OCI-LY7 (cell line): ENCODE data around the gene PEX5L. TPM values are rescaled to one million over a fixed set of nuclear protein-coding genes. Genes with fewer than 3 reads are reported as not detected.
A peak's percentile ranks its signal among the peaks of the same experiment; 100 is the strongest.

ENCODE experiments used
- BruUV-seq: library from RNA; stranded (reverse); fragments of 400-500 nt; replicated peaks from 2 replicates; lab custom pipeline; 2021; lab: Mats Ljungman, UMichigan
- CTCF ChIA-PET: fragments of 300-600 bp; sonication (Branson Sonifier 250); formaldehyde crosslinking; loops from one replicate; lab custom pipeline; 2022; ENCODE audit warnings: antibody characterized with exemption; ENCODE audit not compliant: unreplicated experiment; lab: Charles Lee
- POLR2A ChIA-PET: fragments of 300-600 bp; sonication (Branson Sonifier 250); formaldehyde crosslinking; loops from one replicate; lab custom pipeline; 2022; ENCODE audit warnings: antibody characterized with exemption; lab: Charles Lee
- DNase-seq: peaks from one replicate; pipeline ENCODE4 v3.0.0-alpha.2; 2015; ENCODE audit warnings: low spot score
- H2AFZ ChIP-seq: fragments of 200-600 bp; sonication (generic), shearing (Covaris generic); 2 replicates; pipeline ENCODE4 v1.6.1; 2014; ENCODE audit warnings: mild to moderate bottlenecking, antibody characterized with exemption, low read length, moderate library complexity
- H3K27ac ChIP-seq: fragments of 200-600 bp; sonication (generic); 2 replicates; pipeline ENCODE4 v1.5.1; 2014; ENCODE audit warnings: mixed run types, low read depth, mild to moderate bottlenecking, moderate library complexity, low read length, inconsistent platforms; ENCODE audit not compliant: poor library complexity, severe bottlenecking
- H3K36me3 ChIP-seq: fragments of 200-600 bp; sonication (generic); 2 replicates; pipeline ENCODE4 v1.6.1; 2014; ENCODE audit warnings: mild to moderate bottlenecking, antibody characterized with exemption, low read length, moderate library complexity, mixed read lengths; ENCODE audit not compliant: insufficient read depth
- H3K4me1 ChIP-seq: fragments of 200-600 bp; sonication (generic); 2 replicates; pipeline ENCODE4 v1.5.1; 2014; ENCODE audit warnings: mild to moderate bottlenecking, low read length; ENCODE audit not compliant: insufficient read depth, poor library complexity, severe bottlenecking
- H3K4me2 ChIP-seq: fragments of 200-600 bp; sonication (generic); 2 replicates; pipeline ENCODE4 v1.6.1; 2014; ENCODE audit warnings: mild to moderate bottlenecking, low read length
- H3K4me3 ChIP-seq: fragments of 200-600 bp; sonication (generic); 2 replicates; pipeline ENCODE4 v1.5.1; 2014; ENCODE audit warnings: mild to moderate bottlenecking, low read depth, low read length; ENCODE audit not compliant: poor library complexity, severe bottlenecking
- H3K79me2 ChIP-seq: fragments of 200-600 bp; sonication (generic); 2 replicates; pipeline ENCODE4 v1.6.1; 2016; ENCODE audit warnings: low read depth, mild to moderate bottlenecking, low read length, moderate library complexity, mixed read lengths; ENCODE audit not compliant: insufficient read depth
- H3K9me2 ChIP-seq: fragments of 200-600 bp; sonication (generic); 2 replicates; pipeline ENCODE4 v1.6.1; 2016; ENCODE audit warnings: mild to moderate bottlenecking, low read length, mixed read lengths; ENCODE audit not compliant: insufficient read depth
- H3K9me3 ChIP-seq: fragments of 200-600 bp; sonication (generic); 2 replicates; pipeline ENCODE4 v1.6.1; 2014; ENCODE audit warnings: mild to moderate bottlenecking, mixed run types, low read length, mixed read lengths
- H4K20me1 ChIP-seq: fragments of 200-600 bp; sonication (generic); 2 replicates; pipeline ENCODE4 v1.6.1; 2014; ENCODE audit warnings: mild to moderate bottlenecking, antibody characterized with exemption, low read length, moderate library complexity, mixed read lengths; ENCODE audit not compliant: insufficient read depth
- EZH2phosphoT487 ChIP-seq: fragments of 200-600 bp; sonication (generic); IDR thresholded peaks from 2 replicates; pipeline ENCODE4 v1.6.1; 2018; ENCODE audit warnings: low read depth, borderline replicate concordance, mild to moderate bottlenecking, mixed run types, antibody characterized with exemption, low read length, moderate library complexity, mixed read lengths
- intact Hi-C: fragments of 100-400 bp; cut with micrococcal nuclease; formaldehyde crosslinking; loops from one replicate; pipeline ENCODE4 v1.10.0; 2022; ENCODE audit not compliant: unreplicated experiment
- total RNA-seq, 2 experiments: library from RNA; depleted of rRNA in 1 of 2; stranded (reverse); fragments of >200 nt in 1 of 2; shearing (Covaris generic) in 1 of 2; gene quantifications; 2 replicates each; pipeline ENCODE4 v1.2.3, GENCODE V29; 2014 to 2022
- TF ChIP-seq, protein P1 (sequence below): fragments of 200-600 bp; sonication (generic); conservative IDR thresholded peaks from 2 replicates; pipeline ENCODE4 v1.5.1; 2014; ENCODE audit warnings: mild to moderate bottlenecking, antibody characterized with exemption, low read length, moderate library complexity, mixed read lengths

The PEX5L gene
- total RNA-seq, 2 experiments from 2014 or later, result not detected

DNA sequence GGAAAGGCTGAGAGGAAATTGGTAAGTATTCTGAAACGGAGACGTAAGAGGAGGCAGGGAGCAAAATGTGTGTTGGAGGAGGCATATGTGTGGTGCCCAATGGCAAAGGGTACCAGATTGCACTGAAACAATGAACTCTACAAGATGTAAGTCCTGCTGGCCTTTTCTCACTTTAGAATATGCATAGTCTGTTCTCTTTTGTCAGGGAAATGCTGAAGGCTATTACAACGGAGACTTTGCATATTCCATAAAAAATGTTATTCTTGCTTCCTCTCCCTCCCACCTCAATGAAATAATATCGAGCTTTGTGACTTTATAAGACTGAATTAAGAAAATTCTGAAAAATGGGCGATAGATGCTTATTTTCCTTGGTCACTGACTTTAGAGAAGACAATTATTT, 85.9 kb downstream of the PEX5L start:
- Histone ChIP-seq H3K4me2 (no peak overlapping the region; the same call in 1 of the 2 replicates), H3K79me2 (no peaks in the 10 kb centered on the region), H3K4me3 (no peak overlapping the region), H3K9me3 (peaks cover 3% of the 10 kb centered on the region; the same call in 1 of the 2 replicates), H3K36me3 (no peaks in the 10 kb centered on the region), H2AFZ (no peak overlapping the region; the same call in 1 of the 2 replicates), H3K4me1 (peaks cover 60% of the 10 kb centered on the region), H3K27ac (no peak overlapping the region), H3K9me2 (no peaks in the 10 kb centered on the region), H4K20me1 (no peaks in the 10 kb centered on the region)
- no TSS peak for BruUV-seq
- POLR2A ChIA-PET, result interaction anchor here (0.6 to 1.7 kb wide), 5 partner anchors 10 to 140 kb away, joined by 3 to 9 read pairs (median 3); no protein-coding TSS in a partner anchor
- no peak for DNase-seq
- TF ChIP-seq EZH2phosphoT487, result no peak
- TF ChIP-seq, protein P1, sequence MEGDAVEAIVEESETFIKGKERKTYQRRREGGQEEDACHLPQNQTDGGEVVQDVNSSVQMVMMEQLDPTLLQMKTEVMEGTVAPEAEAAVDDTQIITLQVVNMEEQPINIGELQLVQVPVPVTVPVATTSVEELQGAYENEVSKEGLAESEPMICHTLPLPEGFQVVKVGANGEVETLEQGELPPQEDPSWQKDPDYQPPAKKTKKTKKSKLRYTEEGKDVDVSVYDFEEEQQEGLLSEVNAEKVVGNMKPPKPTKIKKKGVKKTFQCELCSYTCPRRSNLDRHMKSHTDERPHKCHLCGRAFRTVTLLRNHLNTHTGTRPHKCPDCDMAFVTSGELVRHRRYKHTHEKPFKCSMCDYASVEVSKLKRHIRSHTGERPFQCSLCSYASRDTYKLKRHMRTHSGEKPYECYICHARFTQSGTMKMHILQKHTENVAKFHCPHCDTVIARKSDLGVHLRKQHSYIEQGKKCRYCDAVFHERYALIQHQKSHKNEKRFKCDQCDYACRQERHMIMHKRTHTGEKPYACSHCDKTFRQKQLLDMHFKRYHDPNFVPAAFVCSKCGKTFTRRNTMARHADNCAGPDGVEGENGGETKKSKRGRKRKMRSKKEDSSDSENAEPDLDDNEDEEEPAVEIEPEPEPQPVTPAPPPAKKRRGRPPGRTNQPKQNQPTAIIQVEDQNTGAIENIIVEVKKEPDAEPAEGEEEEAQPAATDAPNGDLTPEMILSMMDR, result no peak
- CTCF ChIA-PET, result interaction anchor here (1.0 kb wide), 1 partner anchor 10 kb away, joined by 3 read pairs; no protein-coding TSS in a partner anchor
- intact Hi-C loops, result no loop called here

DNA sequence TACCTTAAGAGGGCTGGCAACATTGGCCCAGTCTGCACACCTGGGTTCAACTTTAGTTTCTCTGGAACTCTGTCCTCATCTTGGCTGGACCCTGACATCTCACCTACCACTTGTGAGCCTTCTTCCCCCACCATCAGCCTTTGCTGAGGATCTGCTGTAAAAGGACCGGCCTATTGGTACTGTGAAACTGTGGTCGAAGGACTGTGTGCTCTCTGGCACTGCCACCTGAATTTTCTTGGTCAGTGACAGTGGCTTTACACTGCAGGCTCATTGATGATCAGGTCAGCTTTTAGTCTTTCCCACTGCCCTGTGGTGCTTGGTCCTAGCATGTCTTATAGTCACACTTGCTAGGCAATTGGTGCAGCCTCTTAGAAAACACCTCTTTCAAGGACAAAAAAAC, 86.9 kb downstream of the PEX5L start:
- ChIA-PET CTCF (no interaction called here), POLR2A (no interaction called here)
- H3K4me2 ChIP-seq, result peak overlapping the region; percentile 68
- DNase-seq, result no peak
- BruUV-seq, result no TSS peak
- H3K4me3 ChIP-seq, result no peak overlapping the region
- H3K27ac ChIP-seq, result peak overlapping the region; percentile 31
- intact Hi-C loops, result no loop called here
- H4K20me1 ChIP-seq, result no peaks in the 10 kb centered on the region
- no peaks in the 10 kb centered on the region for H3K9me2 ChIP-seq
- peaks cover 50% of the 10 kb centered on the region for H3K4me1 ChIP-seq
- H3K36me3 ChIP-seq, result no peaks in the 10 kb centered on the region
- no peak for TF ChIP-seq EZH2phosphoT487
- TF ChIP-seq, protein P1, result no peak
- H3K9me3 ChIP-seq, result no peaks in the 10 kb centered on the region
- H2AFZ ChIP-seq, result no peak overlapping the region
- H3K79me2 ChIP-seq, result no peaks in the 10 kb centered on the region

DNA sequence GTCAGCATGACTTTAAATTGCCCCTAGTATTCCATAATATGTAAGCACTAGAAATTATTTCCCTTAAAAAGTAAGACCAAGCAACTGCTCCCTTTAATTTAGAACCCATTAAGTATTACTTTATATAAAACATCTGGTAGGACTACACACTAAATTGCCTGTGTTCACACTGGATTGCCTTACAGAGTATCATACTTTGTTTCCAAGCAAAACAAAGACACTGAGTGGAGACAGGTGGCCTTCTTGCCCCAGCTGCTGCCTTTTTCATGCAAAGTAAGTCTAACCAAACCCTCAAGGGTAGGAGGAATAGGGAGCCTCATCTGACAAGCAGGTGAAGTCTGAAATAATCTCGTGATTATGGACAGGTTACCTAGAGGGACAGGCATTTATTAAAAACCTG, 87.3 kb downstream of the PEX5L start:
- POLR2A ChIA-PET, result no interaction called here
- Histone ChIP-seq H3K4me1 (peaks cover 45% of the 10 kb centered on the region), H2AFZ (no peak overlapping the region), H3K36me3 (no peaks in the 10 kb centered on the region), H4K20me1 (no peaks in the 10 kb centered on the region), H3K4me3 (no peak overlapping the region), H3K27ac (peak overlapping the region; percentile 31), H3K9me2 (no peaks in the 10 kb centered on the region), H3K4me2 (peak overlapping the region; percentile 68), H3K9me3 (no peaks in the 10 kb centered on the region), H3K79me2 (no peaks in the 10 kb centered on the region)
- DNase-seq, result peak; percentile 78
- intact Hi-C loops, result no loop called here
- TF ChIP-seq EZH2phosphoT487, result no peak
- TF ChIP-seq, protein P1, result no peak
- BruUV-seq, result no TSS peak
- CTCF ChIA-PET, result no interaction called here
